OCI-LY1 (cell line): Measurements from ENCODE around the gene PAX8.

Source experiments
- H2AFZ ChIP-seq: fragments of 200-600 bp; sonication (generic), shearing (Covaris generic); 2 replicates; pipeline ENCODE4 v1.6.0; 2014; ENCODE audit warnings: antibody characterized with exemption, mild to moderate bottlenecking, low read length
- H3F3A ChIP-seq: fragments of 200-600 bp; sonication (generic), shearing (Covaris generic); 2 replicates; pipeline ENCODE4 v1.6.0; 2014; ENCODE audit warnings: mild to moderate bottlenecking, antibody characterized with exemption, low read length, moderate library complexity; ENCODE audit not compliant: insufficient read depth
- H3K27ac ChIP-seq: fragments of 200-600 bp; sonication (generic); 2 replicates; pipeline ENCODE4 v1.5.1; 2014; ENCODE audit warnings: low read length, mixed run types, mild to moderate bottlenecking, low read depth; ENCODE audit not compliant: poor library complexity, severe bottlenecking
- H3K27me3 ChIP-seq: fragments of 200-600 bp; sonication (generic); 2 replicates; pipeline ENCODE4 v1.6.0; 2014; ENCODE audit warnings: antibody characterized with exemption, mild to moderate bottlenecking, low read length, moderate library complexity; ENCODE audit not compliant: insufficient read depth
- H3K36me3 ChIP-seq: fragments of 200-600 bp; sonication (generic); 2 replicates; pipeline ENCODE4 v1.6.1; 2014; ENCODE audit warnings: mild to moderate bottlenecking, antibody characterized with exemption, low read length, moderate library complexity, mixed read lengths; ENCODE audit not compliant: insufficient read depth
- H3K4me1 ChIP-seq: fragments of 200-600 bp; sonication (generic); 2 replicates; pipeline ENCODE4 v1.5.1; 2014; ENCODE audit warnings: mild to moderate bottlenecking, low read length, moderate library complexity; ENCODE audit not compliant: insufficient read depth, severe bottlenecking
- H3K4me2 ChIP-seq: fragments of 200-600 bp; sonication (generic), shearing (Covaris generic); 2 replicates; pipeline ENCODE4 v1.6.1; 2014; ENCODE audit warnings: low read length
- H3K4me3 ChIP-seq: fragments of 200-600 bp; sonication (generic); 2 replicates; pipeline ENCODE4 v1.5.1; 2014; ENCODE audit warnings: low read length, low read depth, mild to moderate bottlenecking, mixed read lengths; ENCODE audit not compliant: poor library complexity, severe bottlenecking
- H3K79me2 ChIP-seq: fragments of 200-600 bp; shearing (Covaris generic); 2 replicates; pipeline ENCODE4 v1.6.1; 2016; ENCODE audit warnings: mixed run types, low read length, mixed read lengths; ENCODE audit not compliant: insufficient read depth
- H3K9ac ChIP-seq: fragments of 200-600 bp; sonication (generic), shearing (Covaris generic); 2 replicates; pipeline ENCODE4 v1.6.1; 2014; ENCODE audit warnings: mild to moderate bottlenecking, low read length, mixed read lengths
- H3K9me2 ChIP-seq: fragments of 200-600 bp; sonication (generic), shearing (Covaris generic); 2 replicates; pipeline ENCODE4 v1.6.1; 2014; ENCODE audit warnings: low read depth, mild to moderate bottlenecking, low read length, mixed read lengths
- H3K9me3 ChIP-seq: fragments of 200-600 bp; shearing (Covaris generic); 2 replicates; pipeline ENCODE4 v1.6.1; 2014; ENCODE audit warnings: low read length, mixed read lengths
- H4K20me1 ChIP-seq: fragments of 200-600 bp; sonication (generic), shearing (Covaris generic); 2 replicates; pipeline ENCODE4 v1.6.0; 2016; ENCODE audit warnings: mild to moderate bottlenecking, low read length; ENCODE audit not compliant: insufficient read depth
- CTCF ChIP-seq: fragments of 200-600 bp; sonication (generic), shearing (Covaris generic); IDR thresholded peaks from 2 replicates; pipeline ENCODE4 v1.5.1; 2017; ENCODE audit warnings: mild to moderate bottlenecking, antibody characterized with exemption, low read length, moderate library complexity, mixed read lengths
- EZH2 ChIP-seq: fragments of 200-600 bp; sonication (generic), shearing (Covaris generic); IDR thresholded peaks from 2 replicates; pipeline ENCODE4 v1.8.0; 2017; ENCODE audit warnings: borderline replicate concordance, mixed run types, mild to moderate bottlenecking, antibody characterized with exemption, low read length, moderate library complexity, mixed read lengths

Gene PAX8

GRCh38 chr2:113176696-113177355 lies 101.9 kb downstream of the PAX8 start:
- no peaks in the 10 kb centered on the region for H3F3A ChIP-seq
- peak overlapping the region; percentile 90 for H3K4me2 ChIP-seq
- H3K79me2 ChIP-seq: peaks cover 10% of the 10 kb centered on the region; the same call in 1 of the 2 replicates
- no peak overlapping the region for H3K4me3 ChIP-seq
- no peaks in the 10 kb centered on the region for H3K27me3 ChIP-seq
- no peaks in the 10 kb centered on the region for H3K9me2 ChIP-seq
- H4K20me1 ChIP-seq: no peaks in the 10 kb centered on the region
- peaks cover 58% of the 10 kb centered on the region for H3K4me1 ChIP-seq
- H3K9ac ChIP-seq: no peak overlapping the region
- H3K9me3 ChIP-seq: no peaks in the 10 kb centered on the region
- H3K36me3 ChIP-seq: peaks cover 26% of the 10 kb centered on the region; the same call in 1 of the 2 replicates
- TF ChIP-seq EZH2: no peak
- TF ChIP-seq CTCF: no peak
- no peak overlapping the region for H2AFZ ChIP-seq
- H3K27ac ChIP-seq: peak overlapping the region; percentile 92

GRCh38 chr2:113175736-113176695 lies 102.7 kb downstream of the PAX8 start:
- H3K79me2 ChIP-seq: peaks cover 10% of the 10 kb centered on the region; the same call in 1 of the 2 replicates
- H3K27ac ChIP-seq: peak overlapping the region; percentile 92
- peaks cover 19% of the 10 kb centered on the region; the same call in 1 of the 2 replicates for H3K36me3 ChIP-seq
- no peak for TF ChIP-seq CTCF
- no peak for TF ChIP-seq EZH2
- peak overlapping the region; percentile 90 for H3K4me2 ChIP-seq
- H3K9me3 ChIP-seq: no peaks in the 10 kb centered on the region
- H2AFZ ChIP-seq: no peak overlapping the region
- H3K9ac ChIP-seq: peak overlapping the region; percentile 94
- no peaks in the 10 kb centered on the region for H3K27me3 ChIP-seq
- H3K4me3 ChIP-seq: peak overlapping the region; percentile 91
- peaks cover 51% of the 10 kb centered on the region for H3K4me1 ChIP-seq
- no peaks in the 10 kb centered on the region for H3K9me2 ChIP-seq
- H3F3A ChIP-seq: no peaks in the 10 kb centered on the region
- H4K20me1 ChIP-seq: no peaks in the 10 kb centered on the region

GRCh38 chr2:113175042-113175628 lies 103.6 kb downstream of the PAX8 start:
- no peaks in the 10 kb centered on the region for H4K20me1 ChIP-seq
- H3K4me3 ChIP-seq: peak overlapping the region; percentile 91
- peaks cover 14% of the 10 kb centered on the region; the same call in 1 of the 2 replicates for H3K36me3 ChIP-seq
- H3K9me2 ChIP-seq: no peaks in the 10 kb centered on the region
- H3F3A ChIP-seq: no peaks in the 10 kb centered on the region
- H3K4me1 ChIP-seq: peaks cover 42% of the 10 kb centered on the region
- H3K27ac ChIP-seq: peak overlapping the region; percentile 92
- TF ChIP-seq EZH2 (no peak), CTCF (no peak)
- H3K27me3 ChIP-seq: no peaks in the 10 kb centered on the region
- peak overlapping the region; percentile 94 for H3K9ac ChIP-seq
- peak overlapping the region; percentile 90 for H3K4me2 ChIP-seq
- H3K9me3 ChIP-seq: no peaks in the 10 kb centered on the region
- H3K79me2 ChIP-seq: peaks cover 10% of the 10 kb centered on the region; the same call in 1 of the 2 replicates
- H2AFZ ChIP-seq: no peak overlapping the region
